GM13977 (cell line): Measurements from ENCODE around the gene SART1.

ENCODE experiments used
- DNase-seq: peaks from one replicate; pipeline ENCODE4 v3.0.0; 2012; ENCODE audit warnings: low spot score
- in situ Hi-C: fragments of 300-500 bp; cut with MboI; formaldehyde crosslinking; loops from one replicate; pipeline ENCODE4 v1.12.0; 2022; ENCODE audit warnings: low sequenced_read_pairs, low pct_unique_long_range_greater_than_20kb, mixed read lengths, inconsistent platforms; ENCODE audit not compliant: unreplicated experiment
- TF ChIP-seq, protein P1 (sequence below): IDR thresholded peaks from 2 replicates; pipeline ENCODE4 v1.5.1; 2012; ENCODE audit warnings: mild to moderate bottlenecking, control low read depth; ENCODE audit not compliant: insufficient read depth; ENCODE audit errors: extremely low read depth, missing control alignments

Gene SART1

GRCh38 chr11:65972116-65972515, 10.6 kb downstream of the SART1 start:
- in situ Hi-C loops, result no loop called here
- TF ChIP-seq, protein P1, sequence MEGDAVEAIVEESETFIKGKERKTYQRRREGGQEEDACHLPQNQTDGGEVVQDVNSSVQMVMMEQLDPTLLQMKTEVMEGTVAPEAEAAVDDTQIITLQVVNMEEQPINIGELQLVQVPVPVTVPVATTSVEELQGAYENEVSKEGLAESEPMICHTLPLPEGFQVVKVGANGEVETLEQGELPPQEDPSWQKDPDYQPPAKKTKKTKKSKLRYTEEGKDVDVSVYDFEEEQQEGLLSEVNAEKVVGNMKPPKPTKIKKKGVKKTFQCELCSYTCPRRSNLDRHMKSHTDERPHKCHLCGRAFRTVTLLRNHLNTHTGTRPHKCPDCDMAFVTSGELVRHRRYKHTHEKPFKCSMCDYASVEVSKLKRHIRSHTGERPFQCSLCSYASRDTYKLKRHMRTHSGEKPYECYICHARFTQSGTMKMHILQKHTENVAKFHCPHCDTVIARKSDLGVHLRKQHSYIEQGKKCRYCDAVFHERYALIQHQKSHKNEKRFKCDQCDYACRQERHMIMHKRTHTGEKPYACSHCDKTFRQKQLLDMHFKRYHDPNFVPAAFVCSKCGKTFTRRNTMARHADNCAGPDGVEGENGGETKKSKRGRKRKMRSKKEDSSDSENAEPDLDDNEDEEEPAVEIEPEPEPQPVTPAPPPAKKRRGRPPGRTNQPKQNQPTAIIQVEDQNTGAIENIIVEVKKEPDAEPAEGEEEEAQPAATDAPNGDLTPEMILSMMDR, result no peak

DNA sequence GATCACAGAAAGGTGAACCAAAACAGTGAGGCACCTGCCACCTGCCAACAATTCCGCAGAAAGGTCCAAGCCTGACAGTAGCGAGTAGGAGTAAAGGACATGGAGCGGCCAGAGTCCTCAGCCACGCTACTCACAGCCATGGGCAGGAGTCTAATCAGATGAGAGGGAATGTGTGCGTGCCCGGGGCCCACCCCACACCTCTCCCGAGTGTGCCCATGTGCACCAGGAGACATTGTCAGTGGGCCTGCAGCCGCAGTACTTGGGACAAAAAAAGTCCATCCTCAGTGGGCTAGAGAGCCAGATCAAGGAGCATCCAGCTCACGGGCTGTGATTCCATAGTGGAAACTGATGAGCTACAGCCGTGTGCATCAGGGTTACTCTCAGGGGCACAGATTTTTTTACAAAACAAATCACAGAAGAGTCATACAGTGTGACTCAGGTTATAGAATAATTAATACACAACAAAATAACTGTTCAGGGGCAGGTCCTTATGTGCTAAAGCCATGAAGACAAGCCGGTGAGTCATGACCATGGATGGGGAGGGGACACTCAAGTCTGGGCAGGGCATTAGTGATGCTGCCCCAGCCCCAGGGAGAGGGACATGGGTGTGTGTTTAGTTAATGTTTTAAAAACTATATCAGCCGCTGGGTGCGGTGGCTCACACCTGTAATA, 12.0 kb downstream of the SART1 start:
- TF ChIP-seq, protein P1, result no peak
- in situ Hi-C loops, result no loop called here
- DNase-seq, result no peak

More at GRCh38 chr11:65972116-65972515, 10.6 kb downstream of the SART1 start:
- no peak for DNase-seq

DNA sequence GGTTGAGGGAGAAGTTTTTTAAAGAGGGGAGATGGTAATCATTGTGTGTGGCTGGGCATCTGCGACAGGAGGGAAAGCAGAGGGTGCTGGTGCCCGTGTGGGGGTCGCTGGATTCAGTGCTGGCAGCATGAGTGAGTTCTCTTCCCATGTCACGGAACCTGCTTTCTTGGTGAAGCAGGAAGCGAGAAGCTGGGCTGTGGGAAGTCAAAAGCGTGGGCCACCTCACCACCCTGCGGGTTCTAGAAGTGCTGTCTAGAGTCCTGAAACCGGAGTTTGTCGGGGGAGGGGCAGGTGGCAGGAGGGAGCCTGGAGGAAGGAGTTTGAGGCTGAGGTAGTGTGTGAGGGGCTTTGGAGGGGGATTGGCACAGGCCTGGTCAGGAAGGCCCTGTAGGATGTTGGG, 14.2 kb downstream of the SART1 start:
- TF ChIP-seq, protein P1, result no peak
- in situ Hi-C loops, result no loop called here
- DNase-seq, result no peak

DNA sequence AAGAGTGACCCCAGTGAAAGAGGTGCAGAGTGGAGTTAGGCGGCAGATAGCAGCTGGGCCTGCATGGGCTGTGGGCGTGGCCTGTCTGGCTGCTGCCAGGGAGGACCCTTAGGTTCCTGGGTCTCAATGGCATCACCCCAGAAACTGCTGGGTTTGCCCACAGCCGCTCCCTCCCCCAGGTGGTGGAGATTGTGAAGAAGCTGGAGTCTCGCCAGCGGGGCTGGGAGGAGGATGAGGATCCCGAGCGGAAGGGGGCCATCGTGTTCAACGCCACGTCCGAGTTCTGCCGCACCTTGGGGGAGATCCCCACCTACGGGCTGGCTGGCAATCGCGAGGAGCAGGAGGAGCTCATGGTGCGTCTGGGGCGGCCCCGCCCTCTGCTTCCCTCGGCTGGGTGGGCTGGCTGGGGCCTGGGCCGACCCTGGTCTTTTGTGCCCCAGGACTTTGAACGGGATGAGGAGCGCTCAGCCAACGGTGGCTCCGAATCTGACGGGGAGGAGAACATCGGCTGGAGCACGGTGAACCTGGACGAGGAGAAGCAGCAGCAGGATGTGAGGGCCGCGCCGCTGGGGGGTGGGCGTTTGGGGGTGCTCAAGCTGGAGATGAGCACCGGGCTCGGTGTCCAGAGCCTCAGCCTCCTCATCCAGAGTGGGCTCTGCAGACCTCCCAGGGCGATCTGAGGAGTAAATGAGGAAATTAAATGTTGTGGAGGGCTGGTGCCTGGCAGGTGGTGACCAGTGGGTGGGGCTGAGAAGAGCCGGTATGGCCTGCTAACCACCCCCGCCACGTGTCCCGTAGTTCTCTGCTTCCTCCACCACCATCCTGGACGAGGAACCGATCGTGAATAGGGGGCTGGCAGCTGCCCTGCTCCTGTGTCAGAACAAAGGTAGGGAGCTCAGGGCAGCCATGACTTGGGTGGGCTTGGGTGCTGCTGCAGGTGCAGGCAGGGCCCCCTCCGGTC, 15.0 kb downstream of the SART1 start:
- in situ Hi-C loops, result no loop called here
- TF ChIP-seq, protein P1, result no peak
- DNase-seq, result no peak

DNA sequence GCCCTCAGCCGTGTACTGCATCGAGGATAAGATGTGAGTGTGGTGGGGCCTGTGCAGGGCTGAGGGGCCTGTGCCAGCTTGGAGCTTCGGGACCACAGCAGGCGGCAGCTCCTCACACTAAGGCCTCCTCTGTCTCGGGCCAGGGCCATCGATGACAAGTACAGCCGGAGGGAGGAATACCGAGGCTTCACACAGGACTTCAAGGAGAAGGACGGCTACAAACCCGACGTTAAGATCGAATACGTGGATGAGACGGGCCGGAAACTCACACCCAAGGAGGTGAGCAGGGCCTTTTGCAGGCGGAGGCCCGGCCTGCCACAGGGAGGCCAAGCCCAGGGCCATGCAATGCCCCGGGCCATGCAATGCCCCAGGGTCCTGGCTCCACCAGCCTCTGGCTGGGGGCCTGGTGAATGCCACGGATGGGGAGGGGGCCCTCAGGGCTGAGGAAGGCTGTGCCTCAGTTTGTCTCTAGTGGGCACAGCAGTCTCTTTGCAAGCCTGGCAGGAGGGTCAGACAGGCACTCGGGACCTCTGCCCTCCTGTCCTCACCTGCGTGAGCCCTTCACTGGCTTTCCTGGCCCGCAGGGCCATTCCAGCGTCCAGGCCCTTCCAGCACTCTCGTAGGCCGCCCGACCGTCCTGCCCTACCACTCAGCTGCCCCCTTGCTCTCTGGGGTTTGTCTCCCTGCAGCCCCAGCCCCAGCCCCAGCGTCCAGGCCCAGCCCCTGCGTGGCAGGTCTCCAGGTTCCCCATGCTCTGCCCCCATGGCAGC, 16.3 kb downstream of the SART1 start:
- TF ChIP-seq, protein P1, result no peak

GRCh38 chr11:65978391-65979238, 17.1 kb downstream of the SART1 start:
- DNase-seq, result no peak
- TF ChIP-seq, protein P1, result no peak
- in situ Hi-C loops, result no loop called here

More for the DNA sequence above, 16.3 kb downstream of the SART1 start:
- in situ Hi-C loops, result no loop called here
- no peak for DNase-seq
